Skeletal muscle tissue (tissue), 4 donors: ENCODE data around the gene CYTH1. TPM values are rescaled to one million over a fixed set of nuclear protein-coding genes. Genes with fewer than 3 reads are reported as not detected.

Source experiments
- H3K27ac ChIP-seq: one replicate; pipeline ENCODE4 v1.7.0; 2013; ENCODE audit warnings: mild to moderate bottlenecking, low read depth, low read length, inconsistent platforms
- H3K27me3 ChIP-seq, 3 donors: one replicate each; pipeline ENCODE4 v1.7.0; 2013; ENCODE audit warnings: low read length in 3 of 3; ENCODE audit not compliant: control insufficient read depth in 3 of 3, insufficient read depth in 3 of 3
- H3K36me3 ChIP-seq, 3 donors: one replicate each; pipeline ENCODE4 v1.7.0; 2013; ENCODE audit warnings: low read length in 3 of 3; ENCODE audit not compliant: control insufficient read depth in 3 of 3, insufficient read depth in 3 of 3
- H3K4me1 ChIP-seq, 3 donors: one replicate each; pipeline ENCODE4 v1.7.0; 2013; ENCODE audit warnings: low read length in 3 of 3, mild to moderate bottlenecking in 3 of 3; ENCODE audit not compliant: control insufficient read depth in 3 of 3, insufficient read depth in 3 of 3
- H3K4me3 ChIP-seq, 3 donors: one replicate each; pipeline ENCODE4 v1.7.0; 2013; ENCODE audit warnings: low read length in 3 of 3
- H3K9ac ChIP-seq, 3 donors: one replicate each; pipeline ENCODE4 v1.7.0; 2013; ENCODE audit warnings: low read length in 3 of 3, mild to moderate bottlenecking in 3 of 3, moderate library complexity in 2 of 3, low read depth in 1 of 3
- H3K9me3 ChIP-seq, 3 donors: one replicate each; pipeline ENCODE4 v1.7.0; 2013; ENCODE audit warnings: low read length in 3 of 3; ENCODE audit not compliant: control insufficient read depth in 3 of 3
- total RNA-seq: library from RNA; depleted of rRNA; stranded (reverse); fragments of >200 nt; gene quantifications from one replicate; pipeline ENCODE4 v1.2.3, GENCODE V29; 2014
- donor health status: Osteomylitis.

The CYTH1 gene
- total RNA-seq, 1 donor from 2014 or later: 17.7 TPM

DNA sequence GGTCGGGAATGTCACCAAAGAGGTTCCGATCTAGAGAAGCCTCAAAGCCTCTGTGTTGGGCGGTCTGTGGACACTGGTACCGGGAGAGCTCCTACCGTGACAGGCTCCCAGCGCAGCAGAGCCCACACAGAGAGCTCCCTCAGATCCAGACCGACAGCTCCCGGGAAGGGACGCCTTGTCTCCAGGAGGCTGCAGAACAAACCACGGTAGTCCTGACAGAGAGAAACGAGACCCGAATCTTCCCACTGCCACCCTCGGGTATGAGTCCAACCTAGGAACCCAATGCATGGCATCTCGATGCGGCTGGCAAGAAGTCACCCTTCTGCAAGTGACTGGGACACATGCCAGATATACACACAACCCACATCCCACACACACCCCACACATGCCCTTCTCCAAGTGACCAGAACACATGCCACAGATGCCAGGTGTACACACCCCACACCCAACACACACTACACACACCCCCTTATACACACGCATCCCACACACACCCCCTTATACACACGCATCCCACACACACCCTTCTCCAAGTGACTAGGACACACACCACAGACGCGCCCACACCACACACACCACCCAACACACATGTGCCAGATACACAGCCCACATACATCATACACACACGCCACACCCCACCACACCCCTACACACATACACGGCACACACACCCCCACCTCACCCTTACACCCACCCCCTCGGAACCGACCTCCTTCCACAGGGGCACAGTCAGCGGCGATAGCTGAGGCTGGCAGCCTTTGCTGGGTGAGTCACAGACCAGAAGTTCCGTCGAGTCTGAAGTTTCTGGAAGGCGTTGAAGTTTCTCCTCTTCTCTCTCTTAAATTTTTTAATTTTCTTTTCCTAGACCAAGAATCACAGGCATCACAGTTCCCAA lies 15.9 kb upstream of the CYTH1 start:
- Histone ChIP-seq H3K9me3 (no peaks in the 10 kb centered on the region), H3K4me1 (peaks cover 29 to 63% (median 55%) of the 10 kb centered on the region in 3 donors), H3K9ac (peak overlapping the region in 1 of 3 donors; percentile 3), H3K27ac (no peak overlapping the region), H3K27me3 (no peaks in the 10 kb centered on the region), H3K36me3 (peaks cover 46 to 62% (median 58%) of the 10 kb centered on the region in 3 donors), H3K4me3 (no peak overlapping the region)

DNA sequence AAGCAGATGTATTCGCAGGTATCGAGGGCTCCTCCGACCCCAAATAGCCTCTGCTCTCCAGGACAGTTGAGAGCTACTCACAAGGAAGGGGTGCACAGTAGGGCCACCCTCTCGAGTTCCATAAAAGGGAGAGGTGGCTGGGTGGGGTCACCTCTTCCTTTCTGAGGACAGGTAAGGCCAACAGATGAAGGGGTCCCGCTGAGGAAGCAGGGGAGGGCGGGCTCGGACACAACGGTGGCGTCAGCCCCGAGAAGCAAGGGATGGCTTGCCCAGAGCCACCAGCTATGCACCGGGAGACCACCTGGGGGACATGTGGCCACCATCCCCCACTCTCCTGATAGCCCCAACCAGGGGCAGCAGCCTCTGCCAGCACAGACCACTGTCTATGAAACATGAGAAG lies 15.1 kb upstream of the CYTH1 start:
- Histone ChIP-seq H3K4me3 (no peak overlapping the region), H3K27me3 (no peaks in the 10 kb centered on the region), H3K9ac (peak overlapping the region in 1 of 3 donors; percentile 3), H3K36me3 (peaks cover 41 to 55% (median 51%) of the 10 kb centered on the region in 3 donors), H3K27ac (no peak overlapping the region), H3K4me1 (peaks cover 29 to 65% (median 57%) of the 10 kb centered on the region in 3 donors), H3K9me3 (no peaks in the 10 kb centered on the region)

- H3K9ac ChIP-seq: peak overlapping the region in 1 of 3 donors; percentile 40
- H3K4me1 ChIP-seq: peaks cover 35 to 72% (median 64%) of the 10 kb centered on the region in 3 donors
- H3K36me3 ChIP-seq: peaks cover 40 to 53% (median 49%) of the 10 kb centered on the region in 3 donors
- no peak overlapping the region for H3K4me3 ChIP-seq
- no peaks in the 10 kb centered on the region for H3K9me3 ChIP-seq
- no peaks in the 10 kb centered on the region for H3K27me3 ChIP-seq
- peak overlapping the region; percentile 69 for H3K27ac ChIP-seq
These were observed 14.4 kb upstream of the CYTH1 start for GRCh38 chr17:78796517-78796900.

DNA sequence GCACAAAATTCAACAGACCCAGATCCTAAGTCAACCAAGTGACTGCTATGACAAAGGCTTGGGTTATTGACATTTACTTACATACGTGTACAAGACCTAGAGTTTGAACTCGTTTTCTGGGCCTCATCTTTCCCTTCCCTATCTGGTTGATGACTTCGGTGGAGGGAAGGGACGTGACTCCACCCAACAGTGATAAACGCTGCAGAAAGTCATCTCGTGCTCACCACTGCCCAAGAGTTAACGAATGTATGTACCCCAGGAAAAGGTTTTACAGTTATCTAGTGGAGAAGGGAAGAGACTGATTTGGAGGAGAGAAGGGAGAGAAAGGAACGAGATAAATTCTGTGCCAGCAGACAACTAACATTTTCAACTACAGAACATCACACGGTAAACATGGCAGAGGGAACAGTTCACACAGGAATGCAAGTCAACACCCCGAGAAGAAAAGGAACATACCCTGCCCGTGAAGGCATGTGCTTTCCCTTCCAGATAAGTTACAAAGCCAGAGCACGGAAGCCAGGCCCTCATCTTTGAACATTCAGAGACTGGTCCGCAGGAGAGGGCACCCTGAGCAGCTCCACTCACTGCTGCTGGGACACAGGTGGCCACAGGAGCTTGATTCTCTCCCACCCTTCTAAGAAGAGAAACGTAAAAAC lies 13.9 kb upstream of the CYTH1 start:
- Histone ChIP-seq H3K4me3 (no peak overlapping the region), H3K27me3 (no peaks in the 10 kb centered on the region), H3K36me3 (peaks cover 39 to 51% (median 45%) of the 10 kb centered on the region in 3 donors), H3K9ac (peak overlapping the region in 1 of 3 donors; percentile 40), H3K4me1 (peaks cover 35 to 76% (median 68%) of the 10 kb centered on the region in 3 donors), H3K27ac (peak overlapping the region; percentile 69), H3K9me3 (no peaks in the 10 kb centered on the region)

GRCh38 chr17:78794864-78795640 lies 13.0 kb upstream of the CYTH1 start:
- H3K9ac ChIP-seq: no peak overlapping the region
- no peaks in the 10 kb centered on the region for H3K27me3 ChIP-seq
- H3K9me3 ChIP-seq: no peaks in the 10 kb centered on the region
- peaks cover 38 to 81% (median 66%) of the 10 kb centered on the region in 3 donors for H3K4me1 ChIP-seq
- no peak overlapping the region for H3K4me3 ChIP-seq
- H3K36me3 ChIP-seq: peaks cover 36 to 49% (median 45%) of the 10 kb centered on the region in 3 donors
- H3K27ac ChIP-seq: peak overlapping the region; percentile 69

DNA sequence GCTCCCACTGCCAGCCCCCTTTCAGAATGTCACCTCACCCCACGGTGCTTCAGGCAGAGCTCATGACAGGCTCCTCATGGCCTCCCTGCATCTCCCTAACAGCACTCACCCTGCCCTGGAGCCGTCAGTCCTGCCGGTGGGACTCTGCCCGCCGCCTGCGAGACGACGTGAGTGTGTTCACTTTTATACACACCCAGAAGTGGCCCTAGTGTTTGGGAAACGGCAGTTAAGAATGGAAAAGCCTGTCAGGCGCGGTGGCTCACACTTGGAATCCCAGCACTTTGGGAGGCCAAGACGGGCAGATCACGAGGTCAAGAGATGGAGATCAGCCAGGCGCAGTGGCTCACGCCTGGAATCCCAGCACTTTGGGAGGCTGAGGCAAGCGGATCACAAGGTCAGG lies 12.3 kb upstream of the CYTH1 start:
- Histone ChIP-seq H3K36me3 (peaks cover 33 to 45% (median 45%) of the 10 kb centered on the region in 3 donors), H3K4me1 (peaks cover 45 to 87% (median 70%) of the 10 kb centered on the region in 3 donors), H3K9me3 (no peaks in the 10 kb centered on the region), H3K27ac (peak overlapping the region; percentile 65), H3K4me3 (no peak overlapping the region), H3K27me3 (no peaks in the 10 kb centered on the region), H3K9ac (peak overlapping the region in 1 of 3 donors; percentile 64)

DNA sequence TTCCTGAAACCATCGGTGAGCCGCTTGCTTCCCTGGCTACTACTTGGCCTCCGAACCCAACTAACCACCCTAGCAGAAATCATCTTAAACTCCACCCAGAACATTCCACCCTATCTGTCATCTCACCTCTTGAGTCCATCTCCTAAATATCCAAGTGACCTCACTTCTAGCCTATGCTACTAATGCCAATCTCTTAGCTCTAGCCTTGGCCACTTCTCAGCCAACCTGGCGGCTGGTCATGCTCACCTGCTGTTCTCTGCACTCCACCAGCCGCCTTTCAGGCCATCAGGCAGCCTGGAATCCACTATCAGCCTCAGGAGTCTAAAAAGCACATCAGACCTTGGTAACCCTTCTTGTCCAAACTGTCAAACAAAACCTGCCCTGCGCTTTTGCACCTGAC lies 11.9 kb upstream of the CYTH1 start:
- peak overlapping the region in 1 of 3 donors; percentile 64 for H3K9ac ChIP-seq
- H3K4me1 ChIP-seq: peaks cover 49 to 87% (median 74%) of the 10 kb centered on the region in 3 donors
- no peak overlapping the region for H3K4me3 ChIP-seq
- H3K27me3 ChIP-seq: no peaks in the 10 kb centered on the region
- H3K36me3 ChIP-seq: peaks cover 29 to 41% (median 40%) of the 10 kb centered on the region in 3 donors
- H3K9me3 ChIP-seq: no peaks in the 10 kb centered on the region
- H3K27ac ChIP-seq: peak overlapping the region; percentile 65

DNA sequence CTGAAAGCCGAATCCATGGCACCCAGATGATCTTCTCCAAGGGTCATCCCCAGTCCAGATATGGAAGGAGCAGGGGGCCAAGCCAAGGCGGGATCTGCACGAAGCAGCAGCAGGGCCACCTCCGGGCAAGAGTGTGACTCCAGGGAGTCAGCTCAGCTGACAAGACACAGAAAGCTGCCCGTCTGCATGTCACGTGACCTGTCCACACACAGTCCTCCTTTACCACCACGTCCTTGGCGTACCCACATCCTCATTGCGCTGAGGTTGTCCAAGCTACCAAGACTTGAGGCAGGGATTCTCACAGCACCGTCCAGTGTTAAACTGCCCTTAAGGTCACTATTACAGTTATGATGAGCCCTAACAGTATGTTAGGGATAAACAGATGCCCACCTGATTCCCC lies 11.3 kb upstream of the CYTH1 start:
- Histone ChIP-seq H3K9me3 (no peaks in the 10 kb centered on the region), H3K36me3 (peaks cover 24 to 37% (median 35%) of the 10 kb centered on the region in 3 donors), H3K4me3 (peak overlapping the region in 1 of 3 donors; percentile 35), H3K27me3 (no peaks in the 10 kb centered on the region), H3K9ac (no peak overlapping the region), H3K27ac (peak overlapping the region; percentile 65), H3K4me1 (peaks cover 49 to 82% (median 70%) of the 10 kb centered on the region in 3 donors)

GRCh38 chr17:78791840-78792709 lies 10.0 kb upstream of the CYTH1 start:
- Histone ChIP-seq H3K4me3 (no peak overlapping the region), H3K27me3 (no peaks in the 10 kb centered on the region), H3K9ac (no peak overlapping the region), H3K27ac (peak overlapping the region; percentile 1), H3K36me3 (peaks cover 11 to 23% (median 21%) of the 10 kb centered on the region in 3 donors), H3K9me3 (no peaks in the 10 kb centered on the region), H3K4me1 (peaks cover 41 to 68% (median 58%) of the 10 kb centered on the region in 3 donors)
